HEK293T (cell line): ENCODE results near the gene TMEM117.
"Not testable (repeated sequence)": the region's sequence is repeated elsewhere in the genome, so short reads cannot be mapped to it uniquely, and the experiment has no call there.

Experiments
- CTCF ChIA-PET: fragments of 350-600 bp; formaldehyde crosslinking; extraction: SDS; loops from one replicate; lab custom pipeline; 2021; ENCODE audit warnings: antibody characterized with exemption, inconsistent platforms; lab: Yijun Ruan, JAX
- POLR2A ChIA-PET: fragments of 350-600 bp; formaldehyde crosslinking; extraction: SDS; loops from one replicate; lab custom pipeline; 2020; ENCODE audit warnings: antibody characterized with exemption, inconsistent platforms; lab: Yijun Ruan, JAX
- DNase-seq: peaks from one replicate; pipeline ENCODE4 v3.0.0; 2012; ENCODE audit warnings: mixed read lengths; ENCODE audit errors: extremely low spot score
- ARNT ChIP-seq: fragments of 450-650 bp; IDR thresholded peaks from 2 replicates; pipeline ENCODE4 v1.6.1; 2017; ENCODE audit warnings: mild to moderate bottlenecking
- BHLHE40 ChIP-seq: fragments of 450-650 bp; IDR thresholded peaks from 2 replicates; pipeline ENCODE4 v1.6.1; 2016; ENCODE audit warnings: mild to moderate bottlenecking, moderate library complexity, borderline replicate concordance
- CTBP1 ChIP-seq: fragments of 450-650 bp; IDR thresholded peaks from 2 replicates; pipeline ENCODE4 v1.6.1; 2016; ENCODE audit warnings: borderline replicate concordance
- ELF4 ChIP-seq: fragments of 450-650 bp; IDR thresholded peaks from 2 replicates; pipeline ENCODE4 v1.6.1; 2017; ENCODE audit warnings: antibody characterized with exemption
- FOXA1 ChIP-seq: fragments of 450-650 bp; IDR thresholded peaks from 2 replicates; pipeline ENCODE4 v1.6.1; 2016; ENCODE audit warnings: mild to moderate bottlenecking
- FOXK2 ChIP-seq: fragments of 450-650 bp; IDR thresholded peaks from 2 replicates; pipeline ENCODE4 v1.6.1; 2016; ENCODE audit warnings: mild to moderate bottlenecking
- FOXM1 ChIP-seq: fragments of 450-650 bp; IDR thresholded peaks from 2 replicates; pipeline ENCODE4 v1.6.1; 2017; ENCODE audit warnings: mild to moderate bottlenecking, borderline replicate concordance
- HDGF ChIP-seq: fragments of 450-650 bp; IDR thresholded peaks from 2 replicates; pipeline ENCODE4 v1.6.1; 2017; ENCODE audit warnings: antibody characterized with exemption, borderline replicate concordance
- L3MBTL2 ChIP-seq: fragments of 450-650 bp; conservative IDR thresholded peaks from 2 replicates; pipeline ENCODE4 v1.6.1; 2016; ENCODE audit warnings: mild to moderate bottlenecking
- LEF1 ChIP-seq: fragments of 450-650 bp; IDR thresholded peaks from 2 replicates; pipeline ENCODE4 v1.6.1; 2017; ENCODE audit warnings: mild to moderate bottlenecking, borderline replicate concordance
- NFRKB ChIP-seq: fragments of 450-650 bp; IDR thresholded peaks from 2 replicates; pipeline ENCODE4 v1.6.1; 2016; ENCODE audit warnings: mild to moderate bottlenecking, moderate library complexity
- SP1 ChIP-seq: fragments of 450-650 bp; IDR thresholded peaks from 2 replicates; pipeline ENCODE4 v1.6.1; 2017
- SUZ12 ChIP-seq: fragments of 450-650 bp; IDR thresholded peaks from 2 replicates; pipeline ENCODE4 v1.6.1; 2016; ENCODE audit warnings: mild to moderate bottlenecking
- TARDBP ChIP-seq: fragments of 450-650 bp; IDR thresholded peaks from 2 replicates; pipeline ENCODE4 v1.6.1; 2016
- ZNF384 ChIP-seq: fragments of 450-650 bp; IDR thresholded peaks from 2 replicates; pipeline ENCODE4 v1.6.1; 2016
- TF ChIP-seq, protein P1 (sequence below): fragments of 450-650 bp; IDR thresholded peaks from 2 replicates; pipeline ENCODE4 v1.6.1; 2016

The TMEM117 gene

DNA sequence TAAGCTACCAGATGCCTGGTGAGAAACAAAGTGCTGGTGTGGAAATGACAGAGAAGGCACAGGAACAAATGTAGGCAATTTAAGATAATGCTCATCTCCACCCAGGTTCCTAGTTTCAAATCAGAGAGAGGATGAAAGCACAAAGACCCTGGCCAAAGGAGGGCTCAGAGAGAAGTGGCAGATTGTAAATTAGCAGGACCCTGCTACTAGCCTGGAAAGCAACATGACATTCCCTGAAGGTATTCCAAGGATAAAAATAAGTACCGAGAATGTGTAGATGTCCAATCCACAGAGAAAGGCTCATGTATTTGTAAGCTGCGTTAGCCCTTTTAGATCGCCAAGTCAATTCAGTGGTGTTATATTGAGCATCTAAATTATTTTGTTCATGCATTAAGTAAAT lies 324.0 kb downstream of the TMEM117 start:
- TF ChIP-seq ZNF384: no peak
- TF ChIP-seq FOXA1: no peak
- TF ChIP-seq L3MBTL2: no peak
- no peak for TF ChIP-seq FOXM1
- no peak for TF ChIP-seq LEF1
- no peak for TF ChIP-seq HDGF
- no peak for TF ChIP-seq CTBP1
- no peak for TF ChIP-seq NFRKB
- no peak for TF ChIP-seq BHLHE40
- TF ChIP-seq SUZ12: no peak
- TF ChIP-seq SP1: no peak
- TF ChIP-seq ELF4: no peak
- no peak for TF ChIP-seq TARDBP
- TF ChIP-seq FOXK2: no peak
- ChIA-PET POLR2A (no interaction called here), CTCF (no interaction called here)
- DNase-seq: no peak

DNA sequence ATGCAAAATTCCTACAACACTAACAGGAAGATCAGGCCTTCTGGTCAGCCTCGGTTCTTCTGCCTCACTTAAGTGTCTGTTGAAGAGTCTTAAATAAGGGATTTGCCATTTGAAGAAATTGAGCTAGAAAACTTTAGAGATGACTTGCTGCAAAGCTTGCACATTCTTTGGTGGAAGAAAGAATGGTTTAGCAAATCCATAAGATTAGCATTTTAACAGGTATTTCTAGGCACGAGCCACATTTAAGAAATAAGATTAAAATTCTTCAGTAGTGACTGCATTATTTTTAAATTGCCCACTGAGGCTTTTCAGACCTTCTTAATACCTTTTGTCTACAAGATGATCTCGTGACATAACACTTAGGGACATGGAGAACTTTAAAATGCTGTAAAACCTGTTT lies 327.1 kb downstream of the TMEM117 start:
- TF ChIP-seq SUZ12 (no peak), HDGF (no peak), L3MBTL2 (no peak), BHLHE40 (no peak), ELF4 (no peak), FOXA1 (no peak), ARNT (no peak), FOXM1 (no peak), ZNF384 (no peak), NFRKB (no peak), SP1 (no peak), TARDBP (no peak), CTBP1 (no peak), LEF1 (no peak), FOXK2 (no peak)
- TF ChIP-seq, protein P1, sequence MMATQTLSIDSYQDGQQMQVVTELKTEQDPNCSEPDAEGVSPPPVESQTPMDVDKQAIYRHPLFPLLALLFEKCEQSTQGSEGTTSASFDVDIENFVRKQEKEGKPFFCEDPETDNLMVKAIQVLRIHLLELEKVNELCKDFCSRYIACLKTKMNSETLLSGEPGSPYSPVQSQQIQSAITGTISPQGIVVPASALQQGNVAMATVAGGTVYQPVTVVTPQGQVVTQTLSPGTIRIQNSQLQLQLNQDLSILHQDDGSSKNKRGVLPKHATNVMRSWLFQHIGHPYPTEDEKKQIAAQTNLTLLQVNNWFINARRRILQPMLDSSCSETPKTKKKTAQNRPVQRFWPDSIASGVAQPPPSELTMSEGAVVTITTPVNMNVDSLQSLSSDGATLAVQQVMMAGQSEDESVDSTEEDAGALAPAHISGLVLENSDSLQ: no peak
- POLR2A ChIA-PET: no interaction called here
- DNase-seq: no peak
- CTCF ChIA-PET: interaction anchor here (0.8 kb wide), 1 partner anchor 461 kb away, joined by 3 read pairs; no protein-coding TSS in a partner anchor

DNA sequence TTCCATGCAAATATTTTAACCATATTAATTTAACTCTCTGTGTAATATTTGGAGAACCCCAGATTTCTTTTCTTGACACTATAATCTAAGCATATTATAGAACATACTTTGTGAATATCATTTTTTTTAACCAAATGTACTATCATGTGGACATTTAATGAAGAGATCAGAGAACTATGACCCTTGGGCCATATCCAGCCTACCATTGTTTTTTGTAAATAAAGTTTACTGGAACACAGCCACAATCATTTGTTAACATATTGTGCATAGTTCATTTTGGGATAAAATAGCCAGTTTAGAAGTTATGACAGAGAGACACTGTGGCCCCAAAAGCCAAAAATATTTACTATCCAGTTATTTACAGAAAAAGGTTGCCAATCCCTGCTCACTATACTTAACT lies 338.2 kb downstream of the TMEM117 start:
- CTCF ChIA-PET: no interaction called here
- no peak for DNase-seq
- TF ChIP-seq, protein P1: no peak
- TF ChIP-seq SUZ12 (no peak), SP1 (no peak), ELF4 (no peak), ZNF384 (no peak), ARNT (no peak), FOXM1 (no peak)
- POLR2A ChIA-PET: no interaction called here

DNA sequence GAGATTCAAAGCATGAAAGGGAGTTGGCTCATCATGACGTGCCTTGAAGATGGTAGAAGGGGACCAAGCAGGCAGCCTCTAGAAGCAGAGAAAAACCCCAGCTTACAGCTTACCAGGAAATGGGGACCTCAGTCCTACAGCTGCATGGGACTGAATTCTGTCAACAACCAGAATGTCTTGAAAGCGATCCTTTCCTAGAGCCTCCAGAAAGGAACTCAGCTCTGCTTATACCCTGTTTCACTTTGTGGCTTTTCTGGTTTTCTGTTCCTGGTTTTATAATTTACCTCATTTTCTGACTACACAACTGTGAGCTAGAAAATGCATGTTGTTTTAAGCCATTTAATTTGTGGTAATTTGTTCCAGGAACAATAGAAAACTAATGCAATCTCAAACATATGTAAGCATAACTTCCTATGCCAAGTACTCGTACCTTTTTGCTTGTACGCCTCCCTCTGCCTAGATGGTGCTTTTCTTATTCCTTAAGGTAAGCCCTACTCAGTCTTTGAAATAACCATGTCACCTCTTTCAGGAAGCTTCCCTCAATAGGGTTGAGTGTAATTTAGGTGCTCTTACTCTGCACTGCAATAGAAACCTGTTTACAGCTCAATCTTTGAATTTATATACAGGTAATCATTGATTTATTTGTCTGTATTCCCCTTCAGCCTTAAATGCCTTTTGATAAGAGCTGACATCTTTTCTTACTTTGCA lies 348.8 kb downstream of the TMEM117 start:
- DNase-seq: no peak
- POLR2A ChIA-PET: no interaction called here
- TF ChIP-seq SP1 (no peak), ELF4 (no peak), HDGF (no peak), SUZ12 (no peak), ARNT (no peak), FOXM1 (no peak), L3MBTL2 (no peak), ZNF384 (no peak), FOXA1 (no peak), CTBP1 (no peak), LEF1 (no peak), TARDBP (no peak), NFRKB (no peak)
- TF ChIP-seq, protein P1: no peak
- CTCF ChIA-PET: no interaction called here

DNA sequence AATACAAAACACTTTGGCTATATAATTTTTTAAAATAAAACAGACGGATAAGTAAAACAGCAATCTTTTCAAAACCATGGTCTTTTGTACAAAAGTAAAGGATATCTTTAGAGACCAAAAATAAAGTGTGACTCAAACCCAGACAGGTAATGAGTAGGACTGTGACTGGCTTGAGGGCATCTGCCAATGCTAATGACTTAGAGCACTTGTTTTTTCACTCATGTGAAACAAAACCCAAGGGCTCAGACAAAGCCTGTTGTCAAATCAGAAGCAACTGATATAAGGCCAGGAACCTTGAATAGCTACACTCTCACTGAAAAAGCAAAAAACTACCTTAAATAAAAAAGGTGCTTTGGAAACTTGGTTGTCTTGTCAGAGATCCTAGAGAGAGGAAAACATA lies 357.4 kb downstream of the TMEM117 start:
- TF ChIP-seq BHLHE40: no peak
- no peak for DNase-seq
- ChIA-PET CTCF (no interaction called here), POLR2A (no interaction called here)

DNA sequence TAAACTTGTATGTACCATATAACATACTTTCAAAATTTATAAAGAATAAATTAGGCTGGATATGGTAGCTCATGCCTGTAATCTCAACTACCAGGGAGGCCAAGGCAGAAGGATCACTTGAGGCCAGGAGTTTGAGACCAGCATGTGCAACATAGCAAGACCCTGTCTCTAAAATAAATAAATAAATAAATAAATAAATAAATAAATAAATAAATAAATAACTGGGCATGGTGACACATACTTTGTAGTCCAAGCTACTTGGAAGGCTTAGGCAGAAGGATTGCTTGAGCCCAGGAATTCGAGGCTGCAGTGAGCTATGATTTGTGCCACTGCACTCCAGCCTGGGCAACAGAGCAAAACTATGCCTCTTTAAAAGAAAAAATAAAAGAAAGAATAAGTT lies 359.8 kb downstream of the TMEM117 start:
- CTCF ChIA-PET, POLR2A ChIA-PET, DNase-seq: not testable (repeated sequence)

DNA sequence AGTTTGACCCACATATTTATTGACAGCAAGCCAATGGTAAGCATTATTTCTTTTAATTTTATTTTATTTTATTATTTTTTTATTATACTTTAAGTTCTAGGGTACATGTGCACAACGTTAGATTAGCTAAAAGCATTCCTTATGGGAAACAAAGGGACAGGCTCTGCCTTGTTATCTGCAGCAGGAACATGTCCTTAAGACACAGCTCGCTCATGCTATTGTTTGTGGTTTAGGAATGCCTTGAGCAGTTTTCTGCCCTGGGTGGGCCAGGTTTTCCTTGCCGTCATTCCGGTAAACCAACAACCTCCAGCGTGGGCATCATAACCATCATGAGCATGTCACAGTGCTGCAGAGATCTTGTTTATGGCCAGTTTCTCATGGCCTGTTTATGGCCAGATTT lies 370.2 kb downstream of the TMEM117 start:
- POLR2A ChIA-PET: no interaction called here

More for the DNA sequence above, 370.2 kb downstream of the TMEM117 start:
- TF ChIP-seq CTBP1 (no peak), ARNT (no peak), ZNF384 (no peak), FOXM1 (no peak), ELF4 (no peak)
- CTCF ChIA-PET: no interaction called here
- no peak for DNase-seq
